Fibroblast of villous mesenchyme (primary cell): ENCODE data around the gene SYT3. TPM values are rescaled to one million over a fixed set of nuclear protein-coding genes. Genes with fewer than 3 reads are reported as not detected.
"Not testable (repeated sequence)": the region's sequence is repeated elsewhere in the genome, so short reads cannot be mapped to it uniquely, and the experiment has no call there.

ENCODE experiments used
- DNase-seq: peaks from one replicate; pipeline ENCODE4 v3.0.0-alpha.2; 2010; ENCODE audit warnings: low read depth
- H3K4me3 ChIP-seq: 2 replicates; pipeline ENCODE4 v1.5.1; 2011; ENCODE audit warnings: low read depth, mild to moderate bottlenecking, low read length
- total RNA-seq: library from RNA; depleted of rRNA; stranded (reverse); fragments of >200 nt; gene quantifications from 2 replicates; pipeline ENCODE4 v1.2.3, GENCODE V29; 2012
- TF ChIP-seq, protein P1 (sequence below): IDR thresholded peaks from 2 replicates; pipeline ENCODE4 v1.5.1; 2012; ENCODE audit warnings: low read depth, mild to moderate bottlenecking, low read length; ENCODE audit not compliant: insufficient read depth

The SYT3 gene
- total RNA-seq, 1 donor = not detected

DNA sequence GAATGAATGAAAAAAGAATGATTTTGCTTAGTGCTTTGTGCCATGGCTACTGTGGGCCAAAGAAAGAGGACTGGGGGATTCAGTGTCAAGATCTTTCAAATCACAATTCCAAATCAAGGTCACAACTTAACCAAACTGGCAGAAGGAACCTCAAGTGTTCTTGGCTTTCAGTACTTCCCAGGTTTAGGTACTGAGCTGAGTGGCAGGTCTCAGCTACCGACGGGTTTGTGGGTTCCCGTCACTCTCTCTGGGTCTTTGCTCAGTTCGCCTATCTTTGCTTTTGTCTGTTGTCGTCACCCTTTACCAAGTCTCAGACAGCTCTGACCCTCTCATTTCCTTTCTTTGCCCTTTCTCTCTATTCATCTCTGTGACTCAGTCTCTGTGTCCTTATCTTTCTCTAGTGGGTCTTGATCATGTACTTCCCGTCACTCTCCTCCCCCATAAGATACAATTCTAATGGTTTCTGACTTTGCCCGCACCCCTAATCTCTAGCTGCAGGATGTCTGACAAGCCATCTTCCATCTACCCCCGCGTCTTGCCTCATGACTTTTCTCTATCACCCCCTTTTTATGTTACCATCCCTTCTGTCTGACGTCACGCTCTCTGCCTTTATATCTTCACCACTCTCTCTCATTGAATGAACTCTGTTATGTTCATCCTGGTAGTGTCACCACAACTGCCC, 38.1 kb downstream of the SYT3 start:
- no peak for DNase-seq
- TF ChIP-seq, protein P1, sequence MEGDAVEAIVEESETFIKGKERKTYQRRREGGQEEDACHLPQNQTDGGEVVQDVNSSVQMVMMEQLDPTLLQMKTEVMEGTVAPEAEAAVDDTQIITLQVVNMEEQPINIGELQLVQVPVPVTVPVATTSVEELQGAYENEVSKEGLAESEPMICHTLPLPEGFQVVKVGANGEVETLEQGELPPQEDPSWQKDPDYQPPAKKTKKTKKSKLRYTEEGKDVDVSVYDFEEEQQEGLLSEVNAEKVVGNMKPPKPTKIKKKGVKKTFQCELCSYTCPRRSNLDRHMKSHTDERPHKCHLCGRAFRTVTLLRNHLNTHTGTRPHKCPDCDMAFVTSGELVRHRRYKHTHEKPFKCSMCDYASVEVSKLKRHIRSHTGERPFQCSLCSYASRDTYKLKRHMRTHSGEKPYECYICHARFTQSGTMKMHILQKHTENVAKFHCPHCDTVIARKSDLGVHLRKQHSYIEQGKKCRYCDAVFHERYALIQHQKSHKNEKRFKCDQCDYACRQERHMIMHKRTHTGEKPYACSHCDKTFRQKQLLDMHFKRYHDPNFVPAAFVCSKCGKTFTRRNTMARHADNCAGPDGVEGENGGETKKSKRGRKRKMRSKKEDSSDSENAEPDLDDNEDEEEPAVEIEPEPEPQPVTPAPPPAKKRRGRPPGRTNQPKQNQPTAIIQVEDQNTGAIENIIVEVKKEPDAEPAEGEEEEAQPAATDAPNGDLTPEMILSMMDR = no peak
- no peak overlapping the region for H3K4me3 ChIP-seq

DNA sequence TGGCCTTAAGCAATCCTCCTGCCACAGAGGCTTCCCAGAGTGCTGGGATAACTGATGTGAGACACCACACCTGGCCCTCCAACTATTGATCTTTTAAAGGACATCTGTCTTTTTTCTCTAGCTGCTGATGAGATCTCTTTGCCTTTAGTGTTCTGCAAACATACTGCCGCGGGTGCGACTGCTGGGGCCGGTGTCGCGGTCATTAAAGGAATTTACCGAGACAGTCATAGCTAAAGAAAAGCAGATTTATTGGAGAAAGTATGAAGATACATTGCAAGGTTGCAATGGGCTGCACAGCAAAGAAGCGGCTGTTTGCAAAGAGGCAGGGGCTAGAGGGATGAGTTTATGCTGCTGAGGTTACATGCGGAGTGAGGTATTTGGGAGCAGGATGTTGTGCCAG, 40.3 kb downstream of the SYT3 start:
- DNase-seq = no peak
- no peak overlapping the region for H3K4me3 ChIP-seq
- TF ChIP-seq, protein P1 = no peak

DNA sequence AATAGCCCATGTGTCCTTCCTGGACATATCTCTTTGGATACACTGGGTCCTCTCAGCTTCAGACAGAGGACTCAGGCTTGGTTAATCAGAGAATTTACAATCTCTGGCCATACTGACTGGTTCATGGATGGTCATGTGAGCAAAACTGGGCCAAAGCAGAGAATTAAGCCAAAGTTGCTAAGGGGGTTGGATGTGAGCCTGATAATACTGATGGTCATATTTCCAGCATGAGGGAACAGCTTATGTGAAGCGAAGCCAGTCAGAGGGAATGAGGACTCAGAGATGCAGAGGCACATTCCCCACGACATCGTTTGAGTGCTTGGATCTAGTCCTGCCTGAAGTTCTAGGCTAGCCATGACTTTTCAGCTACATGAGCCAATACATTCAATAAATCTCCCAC, 49.5 kb downstream of the SYT3 start:
- no peak overlapping the region for H3K4me3 ChIP-seq
- DNase-seq = no peak
- TF ChIP-seq, protein P1 = no peak

DNA sequence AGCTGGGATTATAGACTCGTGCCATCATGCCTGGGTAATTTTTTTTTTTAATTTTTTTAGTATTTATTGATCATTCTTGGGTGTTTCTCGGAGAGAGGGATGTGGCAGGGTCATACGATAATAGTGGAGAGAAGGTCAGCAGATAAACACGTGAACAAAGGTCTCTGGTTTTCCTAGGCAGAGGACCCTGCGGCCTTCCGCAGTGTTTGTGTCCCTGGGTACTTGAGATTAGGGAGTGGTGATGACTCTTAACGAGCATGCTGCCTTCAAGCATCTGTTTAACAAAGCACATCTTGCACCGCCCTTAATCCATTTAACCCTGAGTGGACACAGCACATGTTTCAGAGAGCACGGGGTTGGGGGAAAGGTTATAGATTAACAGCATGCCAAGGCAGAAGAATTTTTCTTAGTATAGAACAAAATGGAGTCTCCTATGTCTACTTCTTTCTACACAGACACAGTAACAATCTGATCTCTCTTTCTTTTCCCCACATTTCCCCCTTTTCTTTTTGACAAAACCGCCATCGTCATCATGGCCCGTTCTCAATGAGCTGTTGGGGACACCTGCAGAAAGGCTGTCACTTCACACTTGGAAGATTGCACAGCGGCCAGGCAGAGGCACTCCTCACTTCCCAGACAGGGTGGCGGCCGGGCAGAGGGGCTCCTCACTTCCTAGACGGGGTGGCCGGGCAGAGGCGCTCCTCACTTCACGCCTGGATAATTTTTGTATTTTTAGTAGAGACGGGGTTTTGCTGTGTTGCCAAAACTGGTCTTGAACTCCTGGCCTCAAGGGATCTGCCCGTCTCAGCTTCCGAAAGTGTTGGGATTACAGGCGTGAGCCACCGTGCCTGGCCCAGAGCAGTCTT, 57.7 kb downstream of the SYT3 start:
- not testable (repeated sequence) for DNase-seq, H3K4me3 ChIP-seq

DNA sequence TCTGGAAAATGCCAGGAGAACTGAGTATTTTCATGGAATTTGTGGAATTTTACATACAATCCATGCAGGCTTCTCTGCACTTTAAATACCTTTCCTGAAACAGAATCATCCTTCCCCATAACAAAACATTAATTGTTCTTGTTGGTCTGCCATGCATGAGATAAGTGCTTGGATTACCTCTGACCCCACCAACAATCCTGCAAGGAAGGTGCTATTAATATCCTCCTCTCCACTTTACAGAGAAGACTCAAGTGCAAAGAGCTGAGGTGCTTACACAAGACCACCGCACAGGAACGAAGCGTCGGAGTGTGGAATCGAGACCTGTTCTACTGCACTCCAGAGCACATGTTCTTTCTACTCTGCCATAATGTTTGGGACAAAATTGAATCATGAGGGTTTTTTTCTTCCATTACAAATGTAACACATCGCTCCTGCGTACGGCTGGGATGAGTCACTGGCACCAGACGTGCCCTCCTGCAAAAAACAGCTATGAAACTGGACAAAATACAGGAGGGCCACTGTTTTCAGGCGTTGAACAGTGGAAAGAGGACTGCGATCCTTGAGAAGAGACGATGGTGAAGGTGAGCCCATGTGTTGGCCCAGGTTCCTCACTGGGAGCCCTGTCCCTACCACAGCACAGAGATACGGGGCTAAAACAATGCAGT, 58.6 kb downstream of the SYT3 start:
- TF ChIP-seq, protein P1 = no peak
- DNase-seq = no peak
- H3K4me3 ChIP-seq = no peak overlapping the region

DNA sequence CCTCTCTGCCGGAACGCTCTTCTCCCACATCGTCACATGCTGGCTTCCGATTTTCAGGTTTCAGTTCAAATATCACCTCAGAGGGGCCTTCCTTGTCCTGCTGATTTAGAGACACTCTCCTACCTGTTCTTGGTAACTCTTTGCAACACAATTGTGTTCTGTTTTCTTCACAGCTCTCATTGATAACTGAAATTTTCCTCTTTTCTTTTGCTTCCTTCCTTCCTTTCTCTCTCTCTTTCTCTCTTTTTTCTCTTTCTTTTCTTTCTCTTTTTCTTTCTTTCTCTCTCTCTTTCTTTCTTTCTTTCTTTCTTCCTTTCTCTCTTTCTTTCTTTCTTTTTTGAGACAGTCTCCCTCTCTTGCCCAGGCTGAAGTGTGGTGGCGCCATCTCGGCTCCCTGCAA, 59.4 kb downstream of the SYT3 start:
- TF ChIP-seq, protein P1 = no peak
- DNase-seq = no peak
- H3K4me3 ChIP-seq = no peak overlapping the region

DNA sequence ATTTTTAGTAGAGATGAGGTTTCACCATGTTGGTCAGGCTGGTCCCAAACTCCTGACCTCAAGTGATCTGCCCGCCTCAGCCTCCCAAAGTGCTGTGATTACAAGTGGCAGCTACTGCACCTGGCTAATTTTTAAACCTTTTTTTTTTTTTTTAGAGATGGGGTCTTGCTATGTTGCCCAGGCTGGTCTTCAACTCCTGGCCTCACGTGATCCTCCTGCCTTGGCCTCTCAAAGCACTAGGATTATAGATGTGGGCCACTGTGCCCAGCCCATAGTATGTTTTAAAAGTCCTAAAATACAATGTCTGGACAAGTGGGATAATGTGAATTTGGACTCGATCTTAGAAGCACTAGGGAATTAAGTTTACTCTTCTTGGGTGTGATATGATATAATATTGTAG, 62.9 kb downstream of the SYT3 start:
- DNase-seq, H3K4me3 ChIP-seq: not testable (repeated sequence)
